ENCODE data around the gene DNAL4.

DNAL4 gene

DNA sequence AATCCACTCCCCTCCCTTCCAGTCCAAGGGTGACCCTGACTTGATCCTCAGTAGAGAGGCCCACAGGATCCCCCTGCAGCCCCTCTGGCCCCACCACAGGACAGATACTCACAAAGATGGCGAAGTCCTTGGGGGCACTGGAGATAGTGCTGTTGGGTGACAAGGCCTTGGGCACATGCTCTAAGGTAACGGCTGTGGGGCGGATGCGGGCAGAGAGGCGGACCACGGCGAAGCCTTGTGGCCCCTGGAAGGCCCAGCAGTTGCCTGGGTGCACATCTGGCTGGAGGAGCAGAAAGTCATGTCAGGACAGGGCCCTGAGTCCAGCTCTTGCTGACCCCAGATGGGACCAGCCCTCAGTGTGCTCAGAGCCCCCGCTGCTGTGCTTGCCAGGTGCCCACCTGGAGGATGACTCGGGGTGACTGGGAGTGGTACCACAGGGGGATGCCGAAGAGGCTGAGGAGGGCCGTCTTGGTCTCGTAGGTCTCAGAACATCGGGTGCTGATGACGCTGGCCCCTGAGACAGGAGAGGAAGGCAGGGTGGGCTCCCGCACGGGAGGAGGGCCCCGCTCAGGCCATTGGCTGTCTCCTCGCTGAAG is 55.4 kb downstream of the DNAL4 start:
- DNase-seq (ENCODE audit: low spot score), result no peak

DNA sequence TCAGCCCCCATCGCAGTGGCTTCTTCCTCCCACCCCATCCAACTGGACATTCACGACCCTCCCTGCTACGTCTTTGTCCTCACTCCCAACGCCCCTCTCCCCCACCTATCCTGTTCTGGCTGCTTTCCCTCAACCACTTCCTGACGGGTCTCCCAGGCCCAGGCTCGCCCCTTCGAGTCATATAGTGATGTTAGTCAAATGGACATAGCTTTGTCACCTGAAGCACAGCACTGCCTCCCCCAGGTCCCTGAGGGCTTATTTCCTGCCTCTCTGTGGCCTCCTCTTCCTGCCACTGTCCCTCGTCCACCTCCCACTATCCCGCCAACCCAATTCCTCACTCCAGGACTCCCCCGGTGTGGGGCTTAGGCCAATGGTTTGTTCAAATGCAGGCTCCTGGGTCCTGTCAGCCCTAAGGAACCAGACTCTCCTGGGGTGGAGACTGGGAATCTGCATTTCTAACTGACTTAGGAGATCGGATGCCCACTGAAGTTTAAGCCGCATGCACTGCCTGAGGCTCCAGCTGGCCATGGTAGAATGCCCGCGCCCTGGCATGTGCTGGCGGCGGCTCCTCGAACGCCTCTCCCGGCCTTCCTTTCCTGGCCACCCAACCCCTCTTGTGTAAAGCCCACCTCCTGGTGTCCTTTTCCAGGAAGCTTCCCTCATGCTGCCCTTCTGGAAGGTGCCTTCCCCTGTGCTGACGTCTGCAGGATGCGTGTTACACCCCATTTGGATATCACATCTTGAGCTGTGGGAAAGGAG is 56.5 kb downstream of the DNAL4 start:
- DNase-seq (ENCODE audit: low spot score), result no peak

DNA sequence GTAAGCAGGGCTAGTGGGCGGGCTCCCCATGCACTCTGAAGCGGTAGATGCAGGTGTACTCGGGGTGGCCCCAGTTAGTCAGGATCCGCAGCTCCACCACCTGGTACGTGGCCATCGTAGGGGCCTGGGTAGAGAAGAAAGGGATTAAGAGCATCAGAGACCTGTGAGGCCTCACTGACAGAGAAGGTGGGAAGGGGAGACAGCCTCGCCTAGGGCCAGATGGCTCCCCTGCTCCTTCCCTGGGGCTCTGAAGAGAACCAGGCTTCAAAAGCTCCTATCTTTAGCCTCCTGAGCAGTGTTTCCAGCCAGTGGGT is 57.7 kb downstream of the DNAL4 start:
- no peak for DNase-seq (ENCODE audit: low spot score)

DNA sequence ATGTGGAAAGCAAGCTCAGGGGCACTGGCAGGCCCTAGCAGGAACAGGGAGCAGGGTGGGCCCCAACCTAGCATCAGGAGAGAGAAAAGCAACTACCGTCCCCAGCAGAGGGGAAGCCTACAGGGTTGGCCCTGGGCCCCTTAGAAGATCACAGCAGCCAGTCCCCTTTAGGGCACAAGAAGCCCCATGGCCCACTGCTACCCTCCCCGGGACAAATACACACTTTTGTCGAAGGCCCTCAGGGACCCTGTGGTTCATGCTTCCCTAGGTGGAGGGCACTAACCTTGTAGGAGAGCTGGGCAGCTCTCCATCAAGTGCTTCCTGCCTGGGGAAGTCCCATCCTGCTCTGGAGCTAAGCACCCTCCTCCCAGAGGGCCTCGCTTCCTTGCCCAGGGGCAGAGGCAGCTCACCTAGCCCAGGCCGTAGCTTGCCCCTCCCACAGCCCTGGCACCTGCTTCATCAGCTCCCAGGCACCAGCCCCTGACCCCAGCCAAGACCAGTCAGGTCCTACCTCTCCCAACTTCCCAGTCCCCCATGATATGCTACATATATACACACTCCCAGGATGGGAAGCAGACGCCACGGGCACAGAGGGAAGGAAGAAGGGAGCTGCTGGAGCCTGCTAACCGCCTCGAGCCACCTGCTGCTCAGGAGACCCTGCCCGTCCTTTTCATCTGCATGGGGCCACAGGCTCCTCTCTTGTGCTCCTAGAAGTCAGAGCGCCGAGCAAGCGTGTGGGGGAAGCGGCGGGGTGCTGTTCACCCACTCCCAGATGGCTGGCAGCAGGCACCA is 58.3 kb downstream of the DNAL4 start:
- DNase-seq (ENCODE audit: low spot score), result no peak

DNA sequence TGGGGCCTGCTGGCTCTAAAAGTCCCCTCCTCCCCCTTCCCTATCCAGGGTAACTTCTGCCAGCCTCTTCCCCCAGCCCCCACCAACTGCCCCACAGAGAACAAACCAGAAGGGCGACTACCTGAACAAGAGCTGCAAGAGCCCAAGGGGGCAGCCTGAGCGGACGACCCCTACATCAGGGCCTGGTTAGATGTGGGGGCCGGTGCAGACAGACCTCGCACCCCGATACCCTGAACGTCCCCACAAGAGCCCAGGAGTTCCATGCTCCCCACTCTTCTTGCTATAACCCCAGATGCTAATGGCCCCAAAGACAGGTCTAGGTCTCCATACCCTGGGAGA is 58.8 kb downstream of the DNAL4 start:
- DNase-seq (ENCODE audit: low spot score), result no peak

DNA sequence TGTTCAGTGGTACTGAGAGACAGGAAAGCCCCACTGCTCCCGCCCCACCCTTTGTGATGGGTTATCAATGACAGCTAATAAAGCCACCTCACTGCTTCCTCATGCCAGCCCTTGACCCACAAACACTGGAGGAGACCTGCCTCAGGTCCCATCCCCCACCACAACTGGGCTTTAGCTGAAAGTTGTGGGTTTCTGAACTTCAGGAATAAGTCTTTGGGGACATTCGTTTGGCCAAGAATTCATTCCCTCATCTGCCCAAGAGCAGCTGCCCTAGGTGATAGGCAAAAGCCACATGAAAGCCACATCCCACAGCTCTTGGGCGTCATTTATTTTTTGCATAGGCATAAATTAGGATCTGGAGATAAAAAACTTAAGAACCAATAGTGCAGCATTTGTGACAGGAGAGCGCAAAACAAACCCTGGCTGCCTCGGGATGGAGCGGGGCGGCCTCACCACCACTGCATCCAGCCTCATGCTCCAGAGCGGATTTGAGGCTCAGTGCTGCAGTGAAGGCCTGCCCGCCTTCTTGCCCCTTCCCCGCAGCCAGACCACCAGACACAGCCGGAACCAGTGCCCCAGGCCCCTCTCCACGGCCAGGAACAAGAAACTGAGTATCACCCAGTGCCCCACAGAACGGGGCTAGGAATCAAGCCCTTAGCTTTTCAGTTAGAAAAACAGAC is 59.4 kb downstream of the DNAL4 start:
- DNase-seq (ENCODE audit: low spot score), result no peak

DNA sequence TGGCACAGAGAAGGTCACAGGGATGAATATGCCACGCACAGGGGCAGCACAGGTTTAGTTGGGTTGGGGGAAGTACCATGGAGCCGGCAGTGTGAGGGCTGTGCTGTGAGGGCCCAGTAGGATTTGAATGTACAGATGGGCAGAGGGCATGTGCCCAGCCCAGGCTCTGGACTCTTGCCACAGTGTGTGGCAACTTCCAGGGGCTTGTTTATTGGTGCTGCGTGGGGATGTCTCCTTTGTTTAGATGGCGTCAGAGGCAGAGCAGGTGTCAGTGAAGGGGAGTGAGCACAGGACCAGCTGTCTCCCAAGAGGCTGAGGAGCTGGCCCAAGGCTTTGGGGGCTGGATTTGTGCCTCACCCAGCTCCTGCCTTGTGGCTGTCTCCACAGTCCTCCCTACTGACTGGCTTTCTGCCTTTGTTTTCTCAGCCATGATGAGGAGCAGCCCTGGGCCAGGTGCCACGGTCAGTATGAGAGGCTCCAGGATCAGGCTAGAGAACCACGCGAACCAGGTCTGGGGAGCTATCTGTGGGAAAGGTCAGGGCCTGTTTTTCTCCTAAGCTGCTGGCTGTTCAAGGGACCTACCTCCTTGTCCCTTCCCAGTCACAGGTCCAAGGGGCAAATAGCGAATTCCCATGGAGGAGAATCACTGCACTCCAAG is 60.1 kb downstream of the DNAL4 start:
- DNase-seq (ENCODE audit: low spot score), result no peak

DNA sequence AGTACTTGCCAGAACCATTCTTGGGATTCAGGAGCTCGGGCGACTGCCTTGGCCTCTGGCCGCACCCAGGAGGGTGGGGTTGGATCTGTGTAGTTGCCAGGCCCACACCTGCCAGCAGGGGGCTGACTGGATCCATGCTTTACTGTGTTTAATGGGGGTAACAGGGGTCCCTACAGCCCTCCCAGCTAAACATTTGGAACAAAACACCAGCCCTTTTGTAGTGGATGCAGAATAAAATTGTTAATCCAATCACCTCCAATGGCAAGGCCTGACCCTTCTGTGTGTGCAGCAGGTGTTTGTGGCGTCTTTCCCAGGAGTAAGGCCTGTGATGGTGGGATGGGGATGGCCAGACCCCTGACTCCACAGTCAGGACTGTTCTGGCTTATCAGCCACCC is 60.6 kb downstream of the DNAL4 start:
- peak; percentile 55 for DNase-seq (ENCODE audit: low spot score)

DNA sequence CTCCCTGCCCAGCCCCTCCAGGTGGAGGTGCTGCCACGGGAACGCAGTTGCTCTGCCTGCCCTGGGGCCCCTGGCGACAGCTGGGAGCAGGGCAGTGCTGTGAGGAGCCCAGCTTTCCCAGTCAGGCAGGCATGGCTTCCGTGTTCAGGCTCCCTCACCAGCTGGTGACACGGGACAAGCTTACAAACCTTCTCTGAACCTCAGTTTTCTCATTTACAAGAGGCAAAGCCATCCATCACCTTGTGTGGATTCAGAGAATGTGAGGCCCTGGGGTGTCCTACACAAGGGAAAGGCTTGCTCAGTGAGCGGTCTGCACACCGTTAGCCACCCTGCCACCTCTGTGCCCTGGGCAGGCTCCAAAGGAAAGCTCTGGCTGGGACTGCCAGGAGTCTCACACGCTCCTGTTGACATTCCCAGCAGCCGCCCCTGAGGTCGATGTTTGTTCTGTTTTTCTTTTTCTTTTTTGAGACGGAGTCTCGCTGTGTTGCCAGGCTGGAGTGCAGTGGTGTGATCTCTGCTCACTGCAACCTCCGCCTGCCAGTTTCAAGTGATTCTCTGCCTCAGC is 61.6 kb downstream of the DNAL4 start:
- DNase-seq (ENCODE audit: low spot score), result no peak

DNA sequence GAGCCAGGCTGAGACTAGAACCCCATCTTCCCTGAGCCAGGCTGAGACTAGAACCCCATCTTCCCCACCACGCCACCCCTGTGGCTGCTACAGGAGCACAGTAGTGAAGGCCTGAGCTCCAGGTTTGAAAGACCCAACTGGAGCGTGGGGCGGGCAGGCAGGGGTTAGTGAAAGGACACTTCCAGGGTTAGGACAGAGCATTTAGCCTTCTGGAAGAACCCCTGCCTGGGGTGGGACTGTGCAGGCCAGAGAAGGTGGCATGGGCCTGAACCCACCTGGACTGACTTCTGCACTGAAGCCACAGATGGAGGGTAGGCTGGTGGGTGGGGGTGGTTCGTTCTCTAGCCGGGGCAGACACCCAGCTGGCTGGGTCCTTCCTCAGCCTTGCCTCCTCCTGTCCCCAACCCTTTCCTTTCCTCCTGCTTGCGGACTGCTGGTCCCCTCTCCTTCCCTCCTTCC is 62.2 kb downstream of the DNAL4 start:
- DNase-seq (ENCODE audit: low spot score), result no peak

DNA sequence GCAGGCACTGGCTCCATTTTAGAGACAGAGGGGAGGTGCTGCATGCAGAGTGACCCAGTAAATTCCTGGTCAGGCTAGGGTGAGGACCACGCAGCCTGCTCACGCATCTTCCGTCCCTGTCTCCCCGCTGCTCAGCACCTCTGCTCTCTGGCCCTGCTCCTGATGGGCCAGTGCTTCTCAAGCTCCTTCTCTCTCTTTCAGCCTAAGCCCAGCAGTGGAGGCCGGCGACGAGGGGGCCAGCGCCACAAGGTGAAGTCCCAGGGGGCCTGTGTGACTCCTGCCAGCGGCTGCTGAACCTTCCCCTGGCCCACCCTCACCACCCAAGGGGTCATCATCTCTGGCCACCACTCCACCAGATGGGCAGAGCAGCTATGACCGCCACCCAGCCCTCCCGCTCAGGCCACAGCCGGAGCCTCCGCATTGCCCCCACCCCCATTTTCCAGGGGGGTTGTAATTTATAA is 63.5 kb downstream of the DNAL4 start:
- DNase-seq (ENCODE audit: low spot score), result no peak

DNA sequence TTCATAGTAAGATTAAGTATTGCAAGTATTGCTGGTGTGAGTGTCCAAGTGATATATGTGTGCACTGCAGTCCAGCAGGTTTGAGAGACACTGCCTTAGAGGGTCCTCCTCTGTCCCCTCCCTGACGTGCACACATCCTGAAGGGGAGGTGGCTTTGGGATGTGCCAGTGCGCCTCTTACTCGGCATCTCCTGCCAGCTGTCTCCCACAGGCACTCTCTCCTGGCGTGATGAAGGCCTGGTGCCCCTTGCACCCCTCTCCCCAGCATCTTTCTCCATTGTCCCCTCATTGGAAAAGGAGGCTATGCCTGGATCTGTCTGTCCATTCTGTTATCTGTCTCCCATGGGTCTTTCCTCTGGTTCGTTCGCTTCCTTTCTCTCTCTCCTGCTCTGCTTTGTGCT is 64.0 kb downstream of the DNAL4 start:
- DNase-seq (ENCODE audit: low spot score), result no peak

DNA sequence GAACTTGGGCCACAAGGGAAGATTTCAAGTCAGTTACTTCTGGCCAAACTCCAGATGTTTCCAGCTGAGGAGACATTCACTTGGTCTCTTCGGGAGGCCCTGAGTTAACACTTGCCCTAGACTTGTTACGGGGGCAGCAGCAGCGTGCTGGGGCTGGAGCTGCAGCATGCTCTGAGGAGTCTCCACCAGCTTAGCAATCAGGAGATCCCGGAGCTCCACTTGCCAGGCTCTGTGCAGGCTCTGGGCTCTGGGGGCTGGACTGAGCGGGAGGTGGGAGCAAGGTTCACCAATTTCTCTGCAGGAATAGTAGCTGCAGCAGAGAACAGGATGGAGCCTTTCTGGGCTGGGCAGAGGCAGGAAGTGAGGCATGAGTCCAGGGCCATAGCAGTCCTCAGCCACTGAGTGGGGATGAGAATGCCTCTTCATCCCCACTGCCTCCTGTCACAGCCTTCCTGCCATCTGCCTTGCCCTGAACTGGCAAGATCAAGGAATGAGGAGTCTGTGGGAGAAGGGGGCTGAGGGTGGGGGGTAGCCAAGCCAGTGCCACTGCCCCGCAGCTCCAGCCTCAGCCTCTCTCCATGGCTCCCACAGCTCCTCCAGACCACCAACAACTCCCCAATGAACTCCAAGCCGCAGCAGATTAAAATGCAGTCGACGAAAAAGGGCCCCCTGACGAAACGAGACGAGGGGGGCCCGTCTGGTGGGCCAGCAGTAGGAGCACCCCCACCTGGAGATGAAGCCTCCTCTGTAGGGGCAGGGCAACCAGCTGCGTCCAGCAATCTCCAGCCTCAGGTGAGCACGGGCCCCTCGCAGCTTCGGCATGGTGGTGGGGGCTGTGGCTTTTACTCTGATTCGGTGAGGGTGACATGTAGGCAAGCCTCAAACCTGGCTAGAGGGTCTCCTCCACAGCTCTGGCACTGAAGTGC is 64.8 kb downstream of the DNAL4 start:
- no peak for DNase-seq (ENCODE audit: low spot score)
